Nephron progenitor cell (in vitro differentiated cells): ENCODE data around the gene CORO7.

Source experiments
- DNase-seq: peaks from one replicate; pipeline ENCODE4 v3.0.0; 2021
- H3K27ac Mint-ChIP-seq: 2 replicates; pipeline ENCODE4 v1.8.0; 2021; ENCODE audit warnings: mild to moderate bottlenecking, moderate library complexity, mixed read lengths
- H3K27me3 Mint-ChIP-seq: 2 replicates; pipeline ENCODE4 v1.8.0; 2021; ENCODE audit warnings: mild to moderate bottlenecking, low read depth, mixed read lengths; ENCODE audit not compliant: poor library complexity
- H3K36me3 Mint-ChIP-seq: 2 replicates; pipeline ENCODE4 v1.8.0; 2021; ENCODE audit warnings: low read depth, mixed read lengths
- H3K4me1 Mint-ChIP-seq: 2 replicates; pipeline ENCODE4 v1.8.0; 2021; ENCODE audit warnings: mixed read lengths
- H3K4me3 Mint-ChIP-seq: 2 replicates; pipeline ENCODE4 v1.8.0; 2021; ENCODE audit warnings: mild to moderate bottlenecking, moderate library complexity, mixed read lengths
- H3K9me3 Mint-ChIP-seq: 2 replicates; pipeline ENCODE4 v1.8.0; 2021; ENCODE audit warnings: mild to moderate bottlenecking, moderate library complexity, mixed read lengths
- CTCF ChIP-seq: fragments of 200-600 bp; sonication (generic); IDR thresholded peaks from 2 replicates; pipeline ENCODE4 v1.5.0; 2021; ENCODE audit warnings: antibody characterized with exemption

Gene CORO7

GRCh38 chr16:4443271-4443670, 26.9 kb upstream of the CORO7 start:
- Mint-ChIP-seq H3K27me3 (peaks cover 4% of the 10 kb centered on the region), H3K9me3 (no peaks in the 10 kb centered on the region), H3K4me3 (no peak overlapping the region), H3K4me1 (no peaks in the 10 kb centered on the region), H3K27ac (no peak overlapping the region), H3K36me3 (peaks cover 72% of the 10 kb centered on the region)
- no peak for TF ChIP-seq CTCF
- DNase-seq, result no peak

- no peak overlapping the region for H3K4me3 Mint-ChIP-seq
- H3K27ac Mint-ChIP-seq, result peak overlapping the region; percentile 57
- H3K9me3 Mint-ChIP-seq, result no peaks in the 10 kb centered on the region
- peaks cover 4% of the 10 kb centered on the region for H3K27me3 Mint-ChIP-seq
- DNase-seq, result no peak
- peaks cover 73% of the 10 kb centered on the region for H3K36me3 Mint-ChIP-seq
- TF ChIP-seq CTCF, result no peak
- H3K4me1 Mint-ChIP-seq, result no peaks in the 10 kb centered on the region
Measured at GRCh38 chr16:4442371-4442770, 26.0 kb upstream of the CORO7 start.

GRCh38 chr16:4437366-4437765, 21.0 kb upstream of the CORO7 start:
- H3K4me3 Mint-ChIP-seq, result no peak overlapping the region

GRCh38 chr16:4435337-4436067, 19.1 kb upstream of the CORO7 start:
- no peak overlapping the region for H3K27ac Mint-ChIP-seq

More at GRCh38 chr16:4437366-4437765, 21.0 kb upstream of the CORO7 start:
- TF ChIP-seq CTCF, result no peak
- peak overlapping the region; percentile 25 for H3K27ac Mint-ChIP-seq
- no peak for DNase-seq
- H3K9me3 Mint-ChIP-seq, result no peaks in the 10 kb centered on the region
- H3K4me1 Mint-ChIP-seq, result no peaks in the 10 kb centered on the region
- no peaks in the 10 kb centered on the region for H3K27me3 Mint-ChIP-seq
- H3K36me3 Mint-ChIP-seq, result peaks cover 69% of the 10 kb centered on the region

GRCh38 chr16:4433914-4434787, 17.8 kb upstream of the CORO7 start:
- Mint-ChIP-seq H3K27ac (peak overlapping the region; percentile 50), H3K36me3 (peaks cover 64% of the 10 kb centered on the region), H3K27me3 (no peaks in the 10 kb centered on the region), H3K4me3 (no peak overlapping the region), H3K4me1 (no peaks in the 10 kb centered on the region), H3K9me3 (no peaks in the 10 kb centered on the region)
- TF ChIP-seq CTCF, result no peak
- no peak for DNase-seq

More at GRCh38 chr16:4435337-4436067, 19.1 kb upstream of the CORO7 start:
- Mint-ChIP-seq H3K9me3 (no peaks in the 10 kb centered on the region), H3K4me1 (no peaks in the 10 kb centered on the region), H3K4me3 (no peak overlapping the region), H3K27me3 (no peaks in the 10 kb centered on the region), H3K36me3 (peaks cover 66% of the 10 kb centered on the region)
- DNase-seq, result no peak
- no peak for TF ChIP-seq CTCF
